ENCODE results near the gene TERB1.

TERB1 gene, protein sequence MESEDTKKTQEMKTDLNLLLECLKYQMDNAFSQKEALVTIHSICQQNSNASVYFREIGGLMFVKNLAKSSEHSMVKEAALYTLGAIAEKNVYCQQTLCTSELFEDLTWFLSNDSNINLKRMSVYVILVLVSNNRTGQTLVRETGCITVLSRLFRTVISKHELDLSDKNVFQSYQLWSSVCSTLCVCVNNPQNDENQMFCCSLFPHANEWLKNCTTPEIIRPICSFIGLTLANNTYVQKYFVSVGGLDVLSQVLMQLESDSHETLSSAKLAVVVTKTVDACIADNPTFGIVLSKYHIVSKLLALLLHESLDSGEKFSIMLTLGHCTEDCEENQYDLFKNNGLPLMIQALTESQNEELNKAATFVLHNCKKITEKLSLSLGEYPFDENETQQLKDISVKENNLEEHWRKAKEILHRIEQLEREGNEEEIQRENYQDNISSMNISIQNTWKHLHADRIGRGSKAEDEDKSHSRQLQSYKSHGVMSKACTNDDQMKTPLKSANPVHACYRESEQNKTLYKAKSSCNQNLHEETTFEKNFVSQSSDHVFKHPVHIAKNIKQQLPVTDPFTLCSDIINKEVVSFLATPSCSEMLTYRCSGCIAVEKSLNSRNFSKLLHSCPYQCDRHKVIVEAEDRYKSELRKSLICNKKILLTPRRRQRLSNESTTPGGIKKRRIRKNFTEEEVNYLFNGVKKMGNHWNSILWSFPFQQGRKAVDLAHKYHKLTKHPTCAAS

DNA sequence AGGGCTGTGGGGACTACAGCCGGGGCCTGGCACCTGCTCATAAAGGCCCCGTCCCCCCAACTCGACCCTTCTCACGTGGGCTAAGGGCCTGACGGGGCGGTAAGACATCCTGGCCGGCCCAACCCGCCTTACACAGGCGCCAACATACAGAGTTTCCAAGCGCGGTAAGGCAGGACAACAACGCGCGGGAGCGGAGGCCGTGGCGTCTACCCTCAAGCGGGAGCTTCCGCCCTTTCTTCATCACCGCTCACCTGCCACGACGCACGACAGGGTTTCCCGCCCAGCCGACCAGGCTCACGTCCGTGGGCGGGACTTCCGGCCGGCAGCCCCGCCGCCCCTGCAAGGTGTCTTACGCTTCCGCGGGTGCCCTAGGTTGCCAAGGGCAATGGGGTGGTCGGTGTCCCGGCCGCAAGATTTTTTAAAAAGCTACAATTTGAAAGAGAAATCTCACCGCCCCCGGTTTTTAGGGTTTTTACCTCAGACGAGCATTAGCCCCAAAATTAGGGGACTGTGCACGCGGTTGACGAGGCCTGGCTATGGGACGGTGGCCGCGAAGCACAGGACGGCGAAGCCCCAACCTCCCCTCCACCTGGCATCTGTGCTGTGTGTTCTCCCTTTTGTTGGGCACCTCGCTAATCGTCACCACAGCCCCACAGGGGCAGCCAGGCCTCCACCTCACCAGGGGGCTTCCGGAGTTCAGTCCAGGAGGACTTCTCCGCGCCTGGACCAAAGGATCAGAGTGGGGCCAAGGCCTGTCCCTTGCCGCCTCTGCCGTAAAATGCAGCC is at the start of gene TERB1:
Gene TERB1 (minus strand): TSS at position 265 of the 786 bp plus-strand sequence. CDS start 4,786 bp downstream, outside the sequence.
- DNase-seq (ENCODE audit: low read depth, low spot score), result no peak

DNA sequence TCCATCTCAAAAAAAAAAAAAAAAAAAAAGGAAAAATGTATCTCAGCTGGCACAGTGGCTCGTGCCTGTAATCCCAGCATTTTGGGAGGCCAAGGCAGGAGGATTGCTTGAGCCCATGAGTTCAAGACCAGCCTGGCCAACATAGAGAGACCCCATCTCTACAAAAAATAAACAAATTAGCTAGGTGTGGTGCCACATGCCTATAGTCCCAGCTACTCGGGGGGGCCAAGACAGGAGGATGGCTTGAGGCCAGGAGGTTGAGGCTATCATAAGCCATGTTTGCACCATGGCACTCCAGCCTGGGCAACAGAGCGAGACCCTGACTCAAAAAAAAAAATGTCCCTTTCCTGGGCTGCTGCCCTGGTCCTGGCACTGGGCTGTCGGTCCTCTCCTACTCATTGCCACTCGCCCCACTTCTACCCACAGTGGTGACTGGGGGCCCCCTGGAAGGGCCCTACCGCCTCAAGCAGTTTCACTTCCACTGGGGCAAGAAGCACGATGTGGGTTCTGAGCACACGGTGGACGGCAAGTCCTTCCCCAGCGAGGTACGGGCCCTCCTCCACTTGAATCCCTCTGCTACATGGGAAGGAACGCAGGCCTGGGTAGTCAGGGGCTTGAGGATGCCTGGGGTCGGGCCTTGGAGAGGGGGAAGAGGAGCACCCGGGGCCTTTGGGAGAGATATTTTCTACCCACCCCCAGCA is 48.9 kb upstream of the TERB1 start:
- DNase-seq (ENCODE audit: low read depth, low spot score), result no peak

DNA sequence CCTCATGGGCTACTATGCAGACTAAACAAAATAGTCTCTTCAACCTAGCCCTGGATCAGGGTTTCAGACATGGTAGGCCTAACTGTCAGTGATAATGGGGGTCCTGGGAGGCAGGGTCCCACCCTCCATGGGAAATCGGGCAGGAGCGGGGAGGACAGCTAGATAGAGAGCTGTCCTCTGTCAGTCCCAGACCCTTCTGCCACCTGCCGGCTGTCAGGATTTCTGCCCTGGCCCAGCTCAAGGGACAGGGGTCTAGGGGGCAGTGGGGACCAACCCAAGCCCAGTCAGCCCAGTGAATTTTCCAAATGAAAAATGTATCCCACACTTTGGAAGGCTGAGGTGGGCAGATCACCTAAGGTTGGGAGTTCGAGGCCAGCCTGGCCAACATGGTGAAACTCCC is 48.2 kb upstream of the TERB1 start:
- no peak for DNase-seq (ENCODE audit: low read depth, low spot score)

DNA sequence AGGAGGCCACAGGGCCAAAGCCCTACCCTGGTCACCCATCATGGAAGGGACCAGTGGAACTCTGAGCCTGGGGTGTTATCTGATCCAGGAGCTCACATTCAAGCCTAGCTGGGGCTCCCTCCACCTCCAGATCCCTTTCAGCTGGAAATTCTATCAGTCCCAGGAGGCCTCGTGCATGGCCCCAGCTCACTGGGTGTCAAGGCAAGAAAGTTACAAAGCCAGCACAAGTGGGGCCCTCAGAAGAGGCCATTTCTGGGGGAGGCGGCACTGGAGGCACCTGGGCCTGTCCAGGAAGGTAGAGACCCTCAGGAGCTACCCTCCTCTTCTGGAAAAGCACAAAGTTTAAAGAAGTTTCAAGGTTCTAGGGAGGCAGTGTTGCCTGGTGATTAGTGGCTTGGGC is 47.6 kb upstream of the TERB1 start:
- no peak for DNase-seq (ENCODE audit: low read depth, low spot score)

DNA sequence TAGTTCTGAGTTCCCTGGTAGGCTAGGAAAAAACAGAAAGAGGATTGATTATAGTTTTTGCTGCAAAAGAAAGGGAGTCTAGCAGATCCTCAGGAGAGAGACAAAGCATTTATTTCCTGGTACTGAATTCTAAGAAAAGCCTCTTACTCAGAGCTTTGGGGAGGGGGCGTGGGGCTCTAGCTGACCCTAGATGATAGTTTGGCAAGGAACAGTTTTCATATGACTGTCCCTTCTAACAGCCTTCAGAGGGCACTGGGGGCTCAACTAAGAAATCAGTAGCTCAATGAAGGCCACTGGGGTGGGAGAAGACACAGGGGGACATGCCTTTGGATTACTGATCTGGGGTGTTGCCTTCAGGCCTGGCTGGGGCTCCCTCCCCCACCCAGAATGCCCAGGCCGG is 46.8 kb upstream of the TERB1 start:
- DNase-seq (ENCODE audit: low read depth, low spot score), result no peak

DNA sequence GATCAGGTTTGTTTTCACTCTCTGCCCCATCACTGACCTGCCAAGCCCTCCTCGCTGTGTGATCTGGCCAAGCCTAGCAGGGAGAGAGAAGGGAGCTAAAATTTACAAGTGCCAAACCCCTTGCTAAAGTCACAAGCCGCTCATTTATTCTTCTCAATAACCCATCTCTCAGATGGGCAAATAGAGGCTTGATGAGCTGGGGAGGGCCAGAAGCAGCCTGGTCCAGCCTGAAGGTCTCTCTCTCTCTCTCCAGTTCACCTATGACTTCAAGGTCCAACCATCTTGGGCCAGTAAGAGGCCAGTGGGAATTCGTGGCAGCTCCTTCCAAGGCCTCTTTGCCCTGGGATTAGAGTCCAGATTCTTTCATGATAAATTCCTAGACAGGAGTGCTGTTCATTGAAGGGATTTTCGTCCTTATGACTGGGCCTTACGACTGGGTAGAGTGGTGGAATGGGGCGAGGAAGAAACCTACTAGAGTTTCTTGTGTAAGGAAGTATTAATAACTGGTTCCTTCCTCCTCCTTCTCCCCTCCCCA is 46.2 kb upstream of the TERB1 start:
- DNase-seq (ENCODE audit: low read depth, low spot score), result no peak

DNA sequence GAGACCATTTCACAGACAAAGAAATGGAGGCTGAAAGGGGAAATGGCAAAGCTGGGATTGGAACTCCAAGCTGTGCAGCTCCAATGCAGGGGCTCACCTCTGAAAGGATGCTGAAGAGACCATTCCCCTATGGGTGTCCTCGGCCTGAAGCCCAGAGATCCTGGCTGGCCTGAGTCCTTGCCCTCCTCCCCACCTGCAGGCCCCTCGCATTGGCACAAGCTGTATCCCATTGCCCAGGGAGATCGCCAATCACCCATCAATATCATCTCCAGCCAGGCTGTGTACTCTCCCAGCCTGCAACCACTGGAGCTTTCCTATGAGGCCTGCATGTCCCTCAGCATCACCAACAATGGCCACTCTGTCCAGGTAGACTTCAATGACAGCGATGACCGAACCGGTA is 45.4 kb upstream of the TERB1 start:
- DNase-seq (ENCODE audit: low read depth, low spot score), result no peak

DNA sequence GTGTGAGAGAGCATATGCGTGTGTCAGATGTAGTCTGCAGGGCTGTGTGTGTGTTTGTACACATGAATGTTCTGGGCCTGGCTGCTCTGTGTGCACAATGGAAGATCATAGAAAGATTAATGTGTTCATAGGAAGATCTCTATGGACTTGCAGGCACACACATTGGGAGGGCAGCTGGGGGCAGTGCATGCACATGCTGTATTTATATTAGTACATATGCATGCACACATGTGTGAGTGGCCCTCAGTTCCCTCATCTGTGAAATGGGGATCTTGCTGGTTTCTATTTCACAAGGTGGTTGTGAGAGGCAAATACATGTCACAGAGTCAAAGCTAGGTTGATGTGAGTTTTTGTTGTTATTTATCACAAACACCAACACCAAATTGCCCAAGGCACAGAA is 44.9 kb upstream of the TERB1 start:
- DNase-seq (ENCODE audit: low read depth, low spot score), result no peak

DNA sequence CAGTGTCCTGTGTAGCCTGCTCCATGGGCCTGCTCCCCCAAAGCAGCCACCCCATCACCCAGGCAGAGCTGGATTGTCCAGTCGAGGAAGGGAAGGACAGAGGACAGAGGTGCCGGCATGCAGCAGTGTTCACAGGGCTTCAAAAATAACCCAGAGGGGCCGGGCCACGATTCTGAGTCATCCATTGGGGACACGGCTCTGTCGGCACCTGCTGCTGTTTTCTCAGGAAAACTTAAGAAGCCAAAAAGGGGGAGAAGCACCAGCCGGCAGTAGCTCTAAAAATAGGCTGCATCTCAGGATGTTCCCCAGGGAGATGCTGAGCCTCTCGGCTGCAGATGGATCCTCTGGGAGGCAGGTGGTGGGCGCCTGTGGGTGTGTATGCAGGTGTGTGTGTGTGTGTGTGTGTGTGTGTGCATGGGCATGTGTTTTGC is 44.4 kb upstream of the TERB1 start:
- no peak for DNase-seq (ENCODE audit: low read depth, low spot score)

DNA sequence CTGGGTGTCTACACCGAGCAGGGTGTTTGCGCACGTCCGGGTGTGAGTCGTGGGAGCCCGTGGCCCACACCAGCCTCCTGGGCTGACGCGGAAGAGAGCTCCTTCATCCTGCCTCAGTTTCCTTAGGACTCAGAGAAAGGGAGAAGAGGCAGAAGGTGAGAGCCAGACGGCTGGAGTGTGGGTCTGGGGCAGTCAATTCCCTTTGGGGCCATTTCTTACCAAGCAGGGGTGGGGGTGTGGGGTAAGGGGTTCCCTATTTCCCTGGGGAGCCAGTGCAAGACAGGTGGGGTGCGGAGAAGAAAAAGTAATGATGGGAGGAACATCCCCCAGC is 43.7 kb upstream of the TERB1 start:
- DNase-seq (ENCODE audit: low read depth, low spot score), result no peak

DNA sequence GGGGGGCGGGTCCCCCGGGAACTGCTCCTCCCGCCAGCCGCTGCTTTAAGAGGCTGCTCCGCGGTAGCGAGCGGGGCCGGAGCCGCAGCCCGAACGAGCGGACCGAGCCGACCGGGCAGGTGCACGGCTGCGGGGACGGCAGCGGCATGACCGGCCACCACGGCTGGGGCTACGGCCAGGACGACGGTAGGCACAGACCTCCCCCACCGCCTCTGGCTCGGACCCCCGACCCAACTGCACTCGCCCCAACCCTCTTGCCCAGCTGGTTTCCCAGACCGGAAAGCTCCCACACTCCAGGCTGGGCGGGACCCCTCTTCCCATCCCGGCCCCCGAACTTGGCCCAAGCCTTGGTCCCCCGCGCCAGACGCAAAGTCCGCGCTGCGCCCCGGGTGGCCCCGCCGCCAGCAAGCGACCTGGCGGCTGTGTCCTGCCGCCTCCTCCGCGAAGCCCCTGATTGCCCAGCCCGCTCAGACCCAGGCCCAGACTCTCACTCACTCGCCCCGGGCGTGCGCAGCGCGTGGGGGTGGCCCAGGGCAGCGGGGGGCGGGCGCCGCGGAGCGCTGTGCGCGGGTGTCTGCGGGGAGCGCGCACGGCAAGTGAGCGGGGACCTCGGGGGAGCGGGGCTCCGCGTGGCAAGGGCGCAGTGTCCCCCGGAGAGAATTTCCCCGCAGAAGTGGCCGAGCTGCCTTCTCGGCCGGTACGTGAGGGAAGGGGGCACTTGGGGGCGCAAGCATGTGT is 43.1 kb upstream of the TERB1 start, which contains the start of gene CA7:
Gene CA7 (plus strand): TSS at position 73 of the 738 bp plus-strand sequence. CDS start 74 bp downstream, at position 147.
- DNase-seq (ENCODE audit: low read depth, low spot score), result no peak

DNA sequence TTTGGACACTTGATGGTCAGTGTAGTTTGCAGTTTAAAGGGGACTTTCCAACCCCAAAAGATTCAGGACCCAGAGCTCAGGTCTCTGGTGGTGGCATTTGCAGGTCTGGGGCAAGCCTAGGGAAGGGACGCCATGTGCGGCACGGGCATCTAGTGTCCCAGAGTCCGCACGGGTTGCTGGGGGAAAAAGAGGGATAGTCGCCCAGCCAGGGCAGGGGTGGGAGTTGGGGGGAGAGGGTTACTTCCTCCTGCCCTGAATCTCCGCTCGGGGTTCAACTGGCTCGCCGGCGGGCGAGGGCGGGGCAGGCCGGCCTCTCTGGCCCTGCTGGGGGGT is 42.6 kb upstream of the TERB1 start:
- no peak for DNase-seq (ENCODE audit: low read depth, low spot score)

DNA sequence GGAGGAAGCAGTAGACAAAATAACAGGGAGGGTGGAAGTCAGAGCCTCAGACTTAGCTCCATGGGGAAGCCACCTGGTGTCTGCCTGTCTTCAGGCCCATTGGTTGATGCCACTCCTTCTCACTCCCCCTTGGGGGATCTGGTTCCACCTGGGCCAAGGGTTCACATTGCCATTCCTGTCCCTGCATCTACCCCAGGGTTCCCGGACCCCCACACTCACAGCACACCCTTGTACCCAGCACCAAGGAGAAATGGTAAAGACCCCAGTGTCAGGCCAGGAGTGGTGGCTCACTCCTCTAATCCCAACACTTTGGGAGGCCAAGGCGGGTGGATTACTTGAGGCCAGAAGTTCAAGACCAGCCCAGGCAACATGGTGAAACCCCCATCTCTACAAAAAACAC is 41.8 kb upstream of the TERB1 start:
- no peak for DNase-seq (ENCODE audit: low read depth, low spot score)

DNA sequence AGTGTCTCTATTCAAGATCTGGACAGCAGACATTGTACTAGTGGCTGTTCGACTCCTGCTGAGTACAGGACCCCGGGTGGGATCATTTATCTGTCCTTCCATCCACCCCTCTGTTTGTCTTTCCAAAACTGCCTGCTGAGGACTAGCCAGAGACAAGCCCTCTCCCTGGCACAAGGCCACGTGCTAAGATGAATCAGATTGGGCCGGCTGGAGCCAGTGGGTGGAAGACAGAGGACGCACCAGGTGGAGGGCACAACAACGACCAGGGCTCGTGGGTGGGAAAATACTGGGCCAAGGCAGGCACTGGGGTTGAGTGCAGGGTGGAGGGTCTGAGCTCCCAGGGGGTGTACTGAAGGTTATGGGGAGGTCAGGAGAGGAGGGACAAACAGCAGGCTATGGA is 41.4 kb upstream of the TERB1 start:
- no peak for DNase-seq (ENCODE audit: low read depth, low spot score)

DNA sequence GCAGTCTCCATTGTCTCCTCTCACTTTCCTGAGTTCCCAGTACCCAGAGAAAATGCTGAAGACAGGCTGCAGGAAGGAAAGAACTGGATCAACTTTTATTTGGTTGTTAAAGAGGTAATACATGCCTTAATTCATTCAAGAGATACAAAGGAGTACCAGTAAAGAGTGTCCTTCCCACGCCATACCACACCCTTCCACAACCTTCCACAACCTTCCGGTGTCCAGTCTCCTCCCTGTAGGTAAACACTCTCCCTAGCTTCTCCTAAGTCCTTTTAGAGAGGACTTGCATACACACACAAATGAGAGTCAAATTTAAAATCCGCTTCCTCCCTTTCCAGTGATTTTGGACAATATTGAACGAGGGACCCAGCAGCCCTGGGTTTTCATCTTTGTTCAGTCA is 40.0 kb upstream of the TERB1 start:
- no peak for DNase-seq (ENCODE audit: low read depth, low spot score)

DNA sequence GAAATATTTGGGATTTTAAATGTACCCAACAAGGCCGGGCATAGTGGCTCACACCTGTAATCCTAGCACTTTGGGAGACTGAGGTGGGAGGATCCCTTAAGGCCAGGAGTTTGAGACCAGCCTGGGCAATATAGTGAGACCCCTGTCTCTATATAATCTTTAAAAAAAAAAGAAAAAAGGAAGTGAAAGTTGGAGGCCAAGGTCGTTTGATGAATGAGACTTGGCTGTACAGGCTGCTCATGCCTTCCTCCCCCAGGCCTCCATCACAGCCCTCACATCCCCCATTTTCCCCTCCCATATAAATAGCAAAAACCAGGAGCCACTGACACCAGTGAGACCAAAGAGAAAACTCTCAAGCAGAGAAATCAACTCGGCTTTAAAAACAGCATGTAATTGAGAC is 39.5 kb upstream of the TERB1 start:
- no peak for DNase-seq (ENCODE audit: low read depth, low spot score)

DNA sequence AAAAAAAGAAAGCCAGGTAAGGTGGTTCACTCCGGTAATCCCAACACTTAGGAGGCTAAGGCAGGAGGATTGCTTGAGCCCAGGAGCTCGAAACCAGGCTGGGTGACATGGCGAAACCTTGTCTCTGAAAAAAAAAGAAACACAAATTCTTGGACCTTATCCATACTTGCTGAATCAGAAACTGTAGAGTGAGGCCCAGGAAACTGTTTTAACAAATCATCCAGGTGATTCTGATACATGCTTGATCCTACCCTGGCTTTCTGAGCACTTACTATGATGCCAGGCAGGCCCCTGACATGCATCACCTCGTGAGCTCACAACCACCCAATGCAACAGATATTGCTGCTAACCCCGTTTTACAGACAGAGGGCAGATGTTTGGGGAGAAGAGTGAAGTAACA is 33.4 kb upstream of the TERB1 start:
- DNase-seq (ENCODE audit: low read depth, low spot score), result no peak

DNA sequence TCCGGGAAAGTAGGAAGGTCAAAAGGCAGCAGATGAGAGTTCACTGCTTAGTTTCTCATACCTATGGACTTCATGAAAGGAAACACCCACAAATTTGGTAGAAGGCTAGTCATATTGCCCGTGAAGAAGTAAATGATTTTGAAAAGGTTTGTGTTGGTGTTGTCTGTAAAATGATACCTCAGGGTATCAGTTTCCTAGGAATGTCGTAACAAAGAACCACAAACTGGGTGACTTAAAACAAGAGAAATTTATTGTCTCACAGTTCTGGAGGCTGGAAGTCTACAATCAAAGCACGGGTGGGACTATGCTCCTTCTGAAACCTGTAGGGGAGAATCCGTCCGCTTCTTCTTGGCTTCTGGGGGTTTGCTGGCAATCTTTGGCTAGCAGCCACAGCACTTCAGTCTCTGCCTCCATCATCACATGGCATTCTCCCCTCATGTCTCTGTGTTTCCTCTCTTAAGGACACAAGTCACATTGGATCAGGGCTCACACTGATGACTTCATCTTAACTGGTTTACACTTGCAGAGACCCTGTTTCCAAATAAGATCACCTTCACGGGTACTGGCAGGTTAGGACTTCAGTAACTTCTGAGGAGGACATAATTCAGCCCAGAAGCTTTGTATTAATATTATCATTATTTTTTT is 31.4 kb upstream of the TERB1 start:
- DNase-seq (ENCODE audit: low read depth, low spot score), result no peak

DNA sequence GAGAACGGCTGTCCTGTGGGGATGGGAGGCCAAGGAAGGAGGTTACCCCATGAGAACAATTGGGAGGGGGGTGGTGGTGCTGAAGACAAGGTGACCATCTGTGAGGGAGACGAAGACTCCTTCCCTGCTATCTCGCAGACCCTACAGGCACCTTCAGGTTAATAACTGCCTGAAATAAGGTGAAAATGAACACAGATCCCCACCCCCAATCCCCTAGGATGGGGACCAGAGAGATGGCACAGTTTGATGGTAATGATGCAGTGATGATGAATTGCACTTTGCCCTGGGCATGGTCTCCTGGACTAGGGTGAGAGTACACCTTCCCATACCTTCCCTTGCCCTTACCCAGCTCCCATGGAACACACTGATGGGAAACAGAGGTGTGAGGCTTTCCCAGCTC is 30.8 kb upstream of the TERB1 start:
- no peak for DNase-seq (ENCODE audit: low read depth, low spot score)

Data from activated naive CD8-positive, alpha-beta T cell treated with anti-CD3 and anti-CD28 coated beads, Interleukin-2, amount 50 U/mL, for 16 hours (primary cell).